Measurements from ENCODE around the gene KLHL28. TPM values are rescaled to one million over a fixed set of nuclear protein-coding genes. Genes with fewer than 3 reads are reported as not detected.
A peak's percentile ranks its signal among the peaks of the same experiment; 100 is the strongest.

The KLHL28 gene
- total RNA-seq, 3 donors from 2014 or later (not counting 1 experiment from before 2014, with no cell fraction given) = 47.6 to 59.7 (median 56.0) TPM

DNA sequence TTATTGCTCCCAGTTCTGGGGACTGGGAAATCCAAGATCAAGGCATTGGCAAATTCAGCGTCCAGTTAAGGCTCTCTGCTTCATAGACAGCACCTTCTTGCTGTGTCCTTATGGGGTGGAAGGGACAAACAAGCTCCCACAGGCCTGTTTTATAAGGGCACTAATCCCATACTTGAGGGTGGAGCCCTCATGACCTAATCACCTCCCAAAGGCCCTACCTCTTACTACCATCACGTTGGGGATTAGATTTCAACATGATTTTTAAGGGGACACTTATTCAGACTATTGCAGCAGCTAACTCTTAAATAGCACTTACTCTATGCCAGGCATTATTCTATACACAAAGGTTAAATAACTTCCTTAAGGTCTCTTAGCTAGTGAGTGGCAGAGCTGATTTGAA lies 17.5 kb upstream of the KLHL28 start:
- peaks cover under 1% of the 10 kb centered on the region for H3K36me3 Mint-ChIP-seq
- whole genome bisulfite sequencing (ENCODE audit: insufficient coverage) = 100% methylated on average over 2 of the region's 2 CpGs
- TF ChIP-seq, protein P1, sequence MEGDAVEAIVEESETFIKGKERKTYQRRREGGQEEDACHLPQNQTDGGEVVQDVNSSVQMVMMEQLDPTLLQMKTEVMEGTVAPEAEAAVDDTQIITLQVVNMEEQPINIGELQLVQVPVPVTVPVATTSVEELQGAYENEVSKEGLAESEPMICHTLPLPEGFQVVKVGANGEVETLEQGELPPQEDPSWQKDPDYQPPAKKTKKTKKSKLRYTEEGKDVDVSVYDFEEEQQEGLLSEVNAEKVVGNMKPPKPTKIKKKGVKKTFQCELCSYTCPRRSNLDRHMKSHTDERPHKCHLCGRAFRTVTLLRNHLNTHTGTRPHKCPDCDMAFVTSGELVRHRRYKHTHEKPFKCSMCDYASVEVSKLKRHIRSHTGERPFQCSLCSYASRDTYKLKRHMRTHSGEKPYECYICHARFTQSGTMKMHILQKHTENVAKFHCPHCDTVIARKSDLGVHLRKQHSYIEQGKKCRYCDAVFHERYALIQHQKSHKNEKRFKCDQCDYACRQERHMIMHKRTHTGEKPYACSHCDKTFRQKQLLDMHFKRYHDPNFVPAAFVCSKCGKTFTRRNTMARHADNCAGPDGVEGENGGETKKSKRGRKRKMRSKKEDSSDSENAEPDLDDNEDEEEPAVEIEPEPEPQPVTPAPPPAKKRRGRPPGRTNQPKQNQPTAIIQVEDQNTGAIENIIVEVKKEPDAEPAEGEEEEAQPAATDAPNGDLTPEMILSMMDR (IDR thresholded peaks at IDR 0.05) = no peak
- intact Hi-C loops (cut with micrococcal nuclease) = no loop called here
- no peak overlapping the region for H3K4me3 Mint-ChIP-seq
- DNase-seq (no peak), ATAC-seq (no peak)
- Histone ChIP-seq H3K9me3 (ENCODE audit: control insufficient read depth, insufficient read depth, low read length) (no peaks in the 10 kb centered on the region), H3K27ac (ENCODE audit: low read length) (no peak overlapping the region), H3K36me3 (ENCODE audit: control insufficient read depth, insufficient read depth, low read length) (no peaks in the 10 kb centered on the region), H3K27me3 (ENCODE audit: control insufficient read depth, insufficient read depth, low read length) (no peaks in the 10 kb centered on the region), H3K4me3 (ENCODE audit: low read length) (no peak overlapping the region), H3K4me1 (ENCODE audit: control insufficient read depth, insufficient read depth, low read length) (no peaks in the 10 kb centered on the region)
- H3K27me3 Mint-ChIP-seq (ENCODE audit: low read depth in 2 of 2) = no peaks in the 10 kb centered on the region
- H3K27ac Mint-ChIP-seq = no peak overlapping the region
- no peaks in the 10 kb centered on the region for H3K9me3 Mint-ChIP-seq
- peaks cover 15 to 26% of the 10 kb centered on the region in 2 donors for H3K4me1 Mint-ChIP-seq

DNA sequence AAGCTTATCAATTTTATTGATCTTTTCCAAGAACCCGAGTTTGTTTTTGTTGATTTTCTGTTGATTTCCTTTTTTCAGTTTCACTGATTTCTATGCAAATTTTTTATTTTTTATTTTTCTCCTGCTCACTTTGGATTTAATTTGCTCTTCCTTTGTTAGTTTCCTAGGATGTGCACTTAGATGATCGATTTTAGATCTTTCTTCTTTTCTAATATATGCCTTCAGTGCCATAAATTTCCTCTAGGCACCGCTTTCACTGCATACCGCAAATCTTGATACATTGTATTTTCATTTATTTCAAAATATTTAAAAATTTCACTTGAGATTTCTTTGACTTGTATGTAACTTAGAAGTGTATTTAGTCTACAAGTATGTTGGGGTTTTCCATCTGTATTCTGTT lies 9.7 kb upstream of the KLHL28 start:
- peaks cover 66 to 67% of the 10 kb centered on the region in 2 donors for H3K4me1 Mint-ChIP-seq
- WGBS (ENCODE audit: insufficient coverage) = 100% methylated on average over 2 of the region's 4 CpGs

DNA sequence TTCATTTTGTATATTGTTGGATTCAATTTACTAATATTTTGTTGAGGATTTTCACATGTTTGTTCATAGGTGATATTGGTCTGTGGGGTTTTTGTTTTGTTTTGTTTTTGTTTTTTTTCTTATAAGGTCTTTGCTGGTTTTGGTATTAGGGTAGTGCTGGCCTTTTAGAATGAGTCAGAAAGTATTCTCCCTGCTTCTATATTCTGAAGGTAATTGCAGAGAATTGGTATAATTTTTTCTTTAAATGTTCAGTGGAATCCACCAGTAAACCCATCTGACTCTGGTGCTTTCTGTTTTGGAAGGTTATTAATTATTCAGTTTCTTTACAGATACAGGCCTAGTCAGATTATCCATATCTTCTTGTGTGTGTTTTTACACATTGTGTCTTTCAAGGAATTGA lies 9.2 kb upstream of the KLHL28 start:
- no peaks in the 10 kb centered on the region for H3K9me3 Mint-ChIP-seq
- Histone ChIP-seq H3K9me3 (ENCODE audit: control insufficient read depth, insufficient read depth, low read length) (no peaks in the 10 kb centered on the region), H3K27ac (ENCODE audit: low read length) (no peak overlapping the region), H3K36me3 (ENCODE audit: control insufficient read depth, insufficient read depth, low read length) (no peaks in the 10 kb centered on the region), H3K4me1 (ENCODE audit: control insufficient read depth, insufficient read depth, low read length) (peaks cover 4% of the 10 kb centered on the region), H3K4me3 (ENCODE audit: low read length) (no peak overlapping the region), H3K27me3 (ENCODE audit: control insufficient read depth, insufficient read depth, low read length) (no peaks in the 10 kb centered on the region)
- TF ChIP-seq, protein P1 (IDR thresholded peaks at IDR 0.05) = no peak
- no peak overlapping the region for H3K4me3 Mint-ChIP-seq
- H3K27ac Mint-ChIP-seq = no peak overlapping the region
- intact Hi-C loops (cut with micrococcal nuclease) = no loop called here
- no peaks in the 10 kb centered on the region for H3K27me3 Mint-ChIP-seq (ENCODE audit: low read depth in 2 of 2)
- DNase-seq (no peak), ATAC-seq (no peak)
- H3K4me1 Mint-ChIP-seq = peaks cover 61 to 67% of the 10 kb centered on the region in 2 donors
- peaks cover 30% of the 10 kb centered on the region for H3K36me3 Mint-ChIP-seq

More for the DNA sequence above, 9.7 kb upstream of the KLHL28 start:
- Mint-ChIP-seq H3K36me3 (peaks cover 30% of the 10 kb centered on the region), H3K27me3 (ENCODE audit: low read depth in 2 of 2) (no peaks in the 10 kb centered on the region), H3K4me3 (no peak overlapping the region), H3K27ac (no peak overlapping the region), H3K9me3 (no peaks in the 10 kb centered on the region)
- ATAC-seq (no peak), DNase-seq (no peak)
- Histone ChIP-seq H3K4me1 (ENCODE audit: control insufficient read depth, insufficient read depth, low read length) (peaks cover 4% of the 10 kb centered on the region), H3K27ac (ENCODE audit: low read length) (no peak overlapping the region), H3K27me3 (ENCODE audit: control insufficient read depth, insufficient read depth, low read length) (no peaks in the 10 kb centered on the region), H3K9me3 (ENCODE audit: control insufficient read depth, insufficient read depth, low read length) (no peaks in the 10 kb centered on the region), H3K4me3 (ENCODE audit: low read length) (no peak overlapping the region), H3K36me3 (ENCODE audit: control insufficient read depth, insufficient read depth, low read length) (no peaks in the 10 kb centered on the region)
- intact Hi-C loops (cut with micrococcal nuclease) = no loop called here
- TF ChIP-seq, protein P1 (IDR thresholded peaks at IDR 0.05) = no peak

DNA sequence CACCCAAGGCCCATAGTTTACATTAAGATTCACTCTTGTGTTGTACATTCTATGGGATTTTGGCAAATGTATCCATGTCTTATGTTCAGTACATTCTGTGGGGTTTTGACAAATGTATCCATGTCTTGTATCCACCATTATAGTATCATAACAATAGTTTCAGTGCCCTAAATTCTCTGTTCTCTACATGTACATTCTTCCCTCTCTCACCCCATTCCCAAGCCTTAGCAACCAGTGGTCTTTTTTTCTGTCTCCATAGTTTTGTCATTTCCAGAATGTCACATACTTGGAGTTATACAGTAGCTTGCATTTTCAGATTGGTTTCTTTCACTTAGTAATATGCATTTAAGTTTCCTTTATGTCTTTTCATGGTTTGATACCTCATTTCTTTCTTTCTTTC lies 7.0 kb upstream of the KLHL28 start:
- Mint-ChIP-seq H3K36me3 (peaks cover 39% of the 10 kb centered on the region), H3K27ac (no peak overlapping the region), H3K9me3 (peaks cover 4 to 5% of the 10 kb centered on the region in 2 donors), H3K27me3 (ENCODE audit: low read depth in 2 of 2) (no peaks in the 10 kb centered on the region), H3K4me3 (peak overlapping the region; percentile 49), H3K4me1 (peaks cover 70 to 76% of the 10 kb centered on the region in 2 donors)
- DNase-seq (no peak), ATAC-seq (no peak)
- Histone ChIP-seq H3K4me1 (ENCODE audit: control insufficient read depth, insufficient read depth, low read length) (peaks cover 8% of the 10 kb centered on the region), H3K27ac (ENCODE audit: low read length) (no peak overlapping the region), H3K27me3 (ENCODE audit: control insufficient read depth, insufficient read depth, low read length) (no peaks in the 10 kb centered on the region), H3K9me3 (ENCODE audit: control insufficient read depth, insufficient read depth, low read length) (peaks cover 5% of the 10 kb centered on the region), H3K4me3 (ENCODE audit: low read length) (no peak overlapping the region), H3K36me3 (ENCODE audit: control insufficient read depth, insufficient read depth, low read length) (no peaks in the 10 kb centered on the region)
- TF ChIP-seq, protein P1 (IDR thresholded peaks at IDR 0.05) = no peak
- intact Hi-C loops (cut with micrococcal nuclease) = no loop called here

Data from natural killer cell (primary cell).